A549 (cell line): ENCODE data around the gene MFAP1. TPM values are rescaled to one million over a fixed set of nuclear protein-coding genes. Genes with fewer than 3 reads are reported as not detected.

Source experiments
- ATAC-seq, 2 experiments: fragments of 200-7000 bp in 1 of 2; fragments of >200 bp in 1 of 2; cut with Nextera tagmentation in 1 of 2; cut with Tn5 transposase in 1 of 2; 3 replicates each; pipeline versions ENCODE4 v1.8.0 to v1.9.1; 2018 to 2020; ENCODE audit warnings: mild to moderate bottlenecking in 1 of 2, moderate library complexity in 1 of 2
- CTCF ChIA-PET: fragments of 300-600 bp; sonication (Branson Sonifier 250); formaldehyde crosslinking; extraction: SDS; loops from one replicate; lab custom pipeline; 2021; ENCODE audit warnings: antibody characterized with exemption, inconsistent platforms; lab: Yijun Ruan, JAX
- POLR2A ChIA-PET: fragments of 350-600 bp; formaldehyde crosslinking; extraction: SDS; loops from one replicate; lab custom pipeline; 2021; ENCODE audit warnings: antibody characterized with exemption, inconsistent platforms; lab: Yijun Ruan, JAX
- DNase-seq, 2 experiments: peaks; one replicate each; pipeline versions ENCODE4 v3.0.0 to v3.0.0-alpha.2; 2011 to 2016; ENCODE audit warnings: low read depth in 1 of 2, low spot score in 1 of 2
- FAIRE-seq: peaks from 2 replicates; lab custom pipeline; 2011; peaks lifted over from hg19 to GRCh38; lab: Jason Lieb, UNC
- H3K27ac ChIP-seq, 2 experiments: fragments of >200 bp; sonication (Bioruptor Twin); formaldehyde crosslinking; 3 replicates each; pipeline ENCODE4 v1.5.1; 2016 to 2017
- H3K4me1 ChIP-seq: fragments of >200 bp; sonication (Bioruptor Twin); formaldehyde crosslinking; 3 replicates; pipeline ENCODE4 v1.6.1; 2016
- H3K4me2 ChIP-seq: fragments of >200 bp; sonication (Bioruptor Twin); formaldehyde crosslinking; 3 replicates; pipeline ENCODE4 v1.6.1; 2016
- H3K4me3 ChIP-seq: fragments of >200 bp; sonication (Bioruptor Twin); formaldehyde crosslinking; 3 replicates; pipeline ENCODE4 v1.5.1; 2016
- H3K9me3 ChIP-seq: fragments of >200 bp; sonication (Bioruptor Twin); formaldehyde crosslinking; 3 replicates; pipeline ENCODE4 v1.6.1; 2016
- ATOH8 ChIP-seq: fragments of 250-450 bp; sonication (Bioruptor Pico); IDR thresholded peaks from 2 replicates; pipeline ENCODE4 v1.5.0; 2020; ENCODE audit warnings: low read depth, mild to moderate bottlenecking, moderate library complexity
- BHLHE40 ChIP-seq: IDR thresholded peaks from 2 replicates; pipeline ENCODE4 v1.6.1; 2012; ENCODE audit warnings: low read depth, low read length, inconsistent platforms
- CEBPB ChIP-seq, 2 experiments: fragments of >200 bp in 1 of 2; sonication (Bioruptor Twin) in 1 of 2; formaldehyde crosslinking in 1 of 2; IDR thresholded peaks; 2 replicates each; pipeline ENCODE4 v1.6.1; 2012 to 2016
- CHD2 ChIP-seq: fragments of 150-350 bp; IDR thresholded peaks from 2 replicates; pipeline ENCODE4 v1.6.1; 2014; ENCODE audit warnings: low read length; ENCODE audit not compliant: partially characterized antibody
- CTCF ChIP-seq: fragments of >200 bp; sonication (Bioruptor Twin); formaldehyde crosslinking; IDR thresholded peaks from 3 replicates; pipeline ENCODE4 v1.5.1; 2016
- EP300 ChIP-seq, 2 experiments: fragments of >200 bp; sonication (Bioruptor Twin); formaldehyde crosslinking; IDR thresholded peaks; 2 replicates in 1 of 2; 3 replicates in 1 of 2; pipeline ENCODE4 v1.6.1; 2016 to 2017
- FOSB ChIP-seq: fragments of 250-450 bp; sonication (Bioruptor Pico); IDR thresholded peaks from 2 replicates; pipeline ENCODE4 v1.5.0; 2020; ENCODE audit warnings: mild to moderate bottlenecking, moderate library complexity
- FOSL2 ChIP-seq, 2 experiments: fragments of 450-650 bp in 1 of 2; fragments of >200 bp in 1 of 2; sonication (Bioruptor Twin) in 1 of 2; formaldehyde crosslinking; IDR thresholded peaks; 2 replicates each; pipeline versions ENCODE4 v1.5.0 to v1.6.1; 2016 to 2020; ENCODE audit warnings: mild to moderate bottlenecking in 1 of 2, moderate library complexity in 1 of 2
- FOXS1 ChIP-seq: fragments of 250-450 bp; sonication (Bioruptor Pico); IDR thresholded peaks from 2 replicates; pipeline ENCODE4 v1.5.0; 2020; ENCODE audit warnings: mild to moderate bottlenecking, moderate library complexity
- GATA3 ChIP-seq: IDR thresholded peaks from 2 replicates; pipeline ENCODE4 v1.6.1; 2012; ENCODE audit warnings: borderline replicate concordance
- HDAC2 ChIP-seq: fragments of 200-600 bp; sonication (generic); IDR thresholded peaks from 2 replicates; pipeline ENCODE4 v1.6.1; 2016
- HEYL ChIP-seq: fragments of 250-450 bp; sonication (Bioruptor Pico); IDR thresholded peaks from 2 replicates; pipeline ENCODE4 v1.8.0; 2021; ENCODE audit warnings: mild to moderate bottlenecking, moderate library complexity
- HOXA7 ChIP-seq: fragments of 250-450 bp; sonication (Bioruptor Pico); IDR thresholded peaks from 2 replicates; pipeline ENCODE4 v1.5.0; 2020; ENCODE audit warnings: mild to moderate bottlenecking, moderate library complexity
- JUNB ChIP-seq: fragments of >200 bp; sonication (Bioruptor Twin); formaldehyde crosslinking; IDR thresholded peaks from 2 replicates; pipeline ENCODE4 v1.6.1; 2016
- KDM1A ChIP-seq: fragments of 200-600 bp; sonication (generic); IDR thresholded peaks from 2 replicates; pipeline ENCODE4 v1.6.1; 2016; ENCODE audit warnings: low read depth, mild to moderate bottlenecking
- KDM5A ChIP-seq: fragments of 200-600 bp; sonication (generic); IDR thresholded peaks from 2 replicates; pipeline ENCODE4 v1.6.1; 2016; ENCODE audit warnings: antibody characterized with exemption, mild to moderate bottlenecking
- MAFK ChIP-seq: fragments of 450-650 bp; IDR thresholded peaks from 2 replicates; pipeline ENCODE4 v1.6.1; 2014; ENCODE audit not compliant: partially characterized antibody
- MAX ChIP-seq: IDR thresholded peaks from 2 replicates; pipeline ENCODE4 v1.6.1; 2012
- MAZ ChIP-seq: fragments of 150-350 bp; IDR thresholded peaks from 2 replicates; pipeline ENCODE4 v1.6.1; 2014; ENCODE audit warnings: antibody characterized with exemption, low read depth, low read length, borderline replicate concordance
- NPAS2 ChIP-seq: fragments of 250-450 bp; sonication (Bioruptor Pico); IDR thresholded peaks from 2 replicates; pipeline ENCODE4 v1.8.0; 2022; ENCODE audit warnings: mild to moderate bottlenecking, moderate library complexity, borderline replicate concordance
- POLR2AphosphoS2 ChIP-seq: conservative IDR thresholded peaks from 2 replicates; pipeline ENCODE4 v1.6.1; 2012; ENCODE audit warnings: low read length, improper control_type of control experiment, inconsistent platforms
- RAD21 ChIP-seq, 2 experiments: fragments of >200 bp in 1 of 2; sonication (Bioruptor Twin) in 1 of 2; formaldehyde crosslinking in 1 of 2; IDR thresholded peaks in 1 of 2; conservative IDR thresholded peaks in 1 of 2; 2 replicates in 1 of 2; 3 replicates in 1 of 2; pipeline ENCODE4 v1.6.1; 2012 to 2018; ENCODE audit warnings: inconsistent platforms in 1 of 2
- REST ChIP-seq: fragments of 200-600 bp; sonication (generic); IDR thresholded peaks from 2 replicates; pipeline ENCODE4 v1.6.1; 2016; ENCODE audit warnings: antibody characterized with exemption, mild to moderate bottlenecking, moderate library complexity
- TFCP2L1 ChIP-seq: fragments of 250-450 bp; sonication (Bioruptor Pico); IDR thresholded peaks from 2 replicates; pipeline ENCODE4 v1.5.0; 2021; ENCODE audit warnings: mild to moderate bottlenecking
- ZC3H11A ChIP-seq: fragments of 450-650 bp; IDR thresholded peaks from 2 replicates; pipeline ENCODE4 v1.6.1; 2014; ENCODE audit warnings: antibody characterized with exemption, mild to moderate bottlenecking
- ZNF302 ChIP-seq: fragments of 250-450 bp; sonication (Bioruptor Pico); IDR thresholded peaks from 2 replicates; pipeline ENCODE4 v1.9.0; 2021; ENCODE audit warnings: inconsistent platforms, mild to moderate bottlenecking, moderate library complexity
- ZSCAN20 ChIP-seq: fragments of 250-450 bp; sonication (Bioruptor Pico); IDR thresholded peaks from 2 replicates; pipeline ENCODE4 v1.8.0; 2022; ENCODE audit warnings: mild to moderate bottlenecking, moderate library complexity
- WGBS: methylation state at CpG from one replicate; pipeline ENCODE4 v1.1.6; 2017; ENCODE audit errors: missing lambda C conversion rate; 5-methylcytosine and 5-hydroxymethylcytosine counted together
- polyA plus RNA-seq, 4 experiments: library from polyadenylated mRNA; depleted of rRNA in 3 of 4; stranded (reverse); fragments of >200 nt; fragmentation: RNase III in 1 of 4; extraction: RNeasy Plus Mini Kit Qiagen cat#74134 plus additional on column Dnase treatment in 1 of 4; gene quantifications; 2 replicates in 3 of 4; 3 replicates in 1 of 4; pipeline ENCODE4 v1.2.3, GENCODE V29; 2011 to 2017
- TF ChIP-seq, protein P1 (sequence below): fragments of 450-650 bp; IDR thresholded peaks from 2 replicates; pipeline ENCODE4 v1.6.1; 2014; ENCODE audit warnings: antibody characterized with exemption

MFAP1 gene
- polyA plus RNA-seq, 2 of the 4 experiments (the other 2 are of a cell fraction), result 31.7 to 40.3 TPM

GRCh38 chr15:43795997-43796396 is 28.5 kb downstream of the MFAP1 start (continued):
- no peak for TF ChIP-seq TFCP2L1 (CRISPR knock-in tag)
- TF ChIP-seq RAD21 (conservative IDR thresholded peaks at IDR 0.05 in 1 of 2, IDR thresholded peaks at IDR 0.05 in 1 of 2), result no peak
- no peak for TF ChIP-seq EP300 (IDR thresholded peaks at IDR 0.05)
- TF ChIP-seq, protein P1, sequence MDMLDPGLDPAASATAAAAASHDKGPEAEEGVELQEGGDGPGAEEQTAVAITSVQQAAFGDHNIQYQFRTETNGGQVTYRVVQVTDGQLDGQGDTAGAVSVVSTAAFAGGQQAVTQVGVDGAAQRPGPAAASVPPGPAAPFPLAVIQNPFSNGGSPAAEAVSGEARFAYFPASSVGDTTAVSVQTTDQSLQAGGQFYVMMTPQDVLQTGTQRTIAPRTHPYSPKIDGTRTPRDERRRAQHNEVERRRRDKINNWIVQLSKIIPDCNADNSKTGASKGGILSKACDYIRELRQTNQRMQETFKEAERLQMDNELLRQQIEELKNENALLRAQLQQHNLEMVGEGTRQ, result no peak
- TF ChIP-seq KDM1A, result no peak
- TF ChIP-seq GATA3, result no peak
- TF ChIP-seq POLR2AphosphoS2, result no peak
- no peak for TF ChIP-seq HDAC2
- no peak for TF ChIP-seq KDM5A
- no peak for TF ChIP-seq HEYL (CRISPR knock-in tag)
- no peak for TF ChIP-seq ZNF302 (CRISPR knock-in tag)

GRCh38 chr15:43795197-43795596 is 29.3 kb downstream of the MFAP1 start:
- no peak overlapping the region for H3K4me2 ChIP-seq
- CTCF ChIA-PET, result interaction anchor here (0.7 to 3.3 kb wide), 4 partner anchors 11 to 40 kb away, joined by 3 to 11 read pairs (median 4); partner anchors contain the start of gene ELL3
- no peak for ATAC-seq
- 96% methylated on average over 2 of the region's 2 CpGs for WGBS
- DNase-seq, result no peak
- no peak for FAIRE-seq
- no peaks in the 10 kb centered on the region for H3K9me3 ChIP-seq
- POLR2A ChIA-PET, result interaction anchor here (0.6 to 0.9 kb wide), 2 partner anchors 27 to 30 kb away, joined by 3 to 6 read pairs; partner anchors contain the start of gene MFAP1
- no peak overlapping the region for H3K27ac ChIP-seq
- H3K4me1 ChIP-seq, result peaks cover 31% of the 10 kb centered on the region; the same call in 2 of the 3 replicates
- H3K4me3 ChIP-seq, result no peak overlapping the region
- TF ChIP-seq FOSB (CRISPR knock-in tag) (no peak), CEBPB (IDR thresholded peaks at IDR 0.05) (no peak), REST (no peak), CHD2 (no peak), NPAS2 (no peak), FOXS1 (CRISPR knock-in tag) (no peak), JUNB (no peak), ZC3H11A (no peak), MAFK (no peak), MAX (no peak), POLR2AphosphoS2 (no peak), ZSCAN20 (no peak), GATA3 (no peak), CTCF (no peak), BHLHE40 (no peak), ATOH8 (CRISPR knock-in tag) (no peak), HOXA7 (CRISPR knock-in tag) (no peak), FOSL2 (IDR thresholded peaks at IDR 0.05) (no peak), FOSL2 (CRISPR knock-in tag; IDR thresholded peaks at IDR 0.05) (no peak), MAZ (no peak)
